T-helper 2 cell (primary cell): ENCODE data around the gene FGF18.

Experiments
- DNase-seq, 5 experiments: peaks; one replicate each; pipeline versions ENCODE4 v3.0.0 to v3.0.0-alpha.2; 2012 to 2022

FGF18 gene

GRCh38 chr5:171444582-171444981, 25.1 kb downstream of the FGF18 start:
- no peak for DNase-seq

DNA sequence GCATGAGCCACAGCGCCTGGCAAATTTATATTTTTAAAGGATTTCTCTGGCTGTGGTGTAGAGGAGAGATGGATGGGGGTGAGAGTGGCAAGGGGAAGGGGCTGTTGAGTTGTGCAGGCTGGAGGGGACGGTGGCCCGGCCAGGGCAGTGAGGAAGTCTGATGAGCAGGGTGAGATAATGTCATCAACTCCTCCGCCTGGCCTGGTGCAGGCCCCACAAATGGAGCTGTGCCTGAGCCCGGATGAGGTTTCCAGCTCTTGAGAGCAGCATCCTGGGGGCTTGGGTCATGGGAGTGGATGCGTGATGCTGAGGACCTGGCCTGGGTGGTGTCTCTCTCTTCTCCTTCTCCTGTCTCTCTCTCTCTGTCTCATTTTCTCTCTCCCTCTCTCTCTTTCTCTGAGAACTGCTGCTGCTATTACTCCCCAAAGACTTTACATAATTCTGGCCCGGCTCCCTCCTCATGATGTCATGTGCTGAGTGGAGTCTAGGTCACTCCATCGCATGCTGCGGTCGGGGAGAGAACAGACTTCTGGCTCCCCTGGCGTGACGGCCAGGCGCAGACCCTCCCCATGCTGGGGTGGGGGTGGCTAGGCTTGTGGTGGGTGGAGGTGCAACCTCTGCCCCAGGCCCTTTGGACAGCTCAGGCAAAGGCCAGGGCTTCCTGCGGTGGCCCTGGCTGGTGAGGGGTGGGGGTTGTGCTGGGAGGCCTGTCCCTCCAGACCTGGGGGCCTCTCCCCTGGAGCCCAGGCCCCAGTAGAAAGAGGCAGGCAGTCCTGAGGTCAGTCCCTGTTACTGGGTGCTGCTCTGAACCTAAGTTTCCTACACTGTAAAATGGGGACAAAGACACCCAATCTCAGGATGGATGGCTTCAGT, 26.4 kb downstream of the FGF18 start:
- DNase-seq, result no peak

GRCh38 chr5:171447226-171447625, 27.8 kb downstream of the FGF18 start:
- DNase-seq, result no peak

GRCh38 chr5:171449426-171449825, 30.0 kb downstream of the FGF18 start:
- DNase-seq, result no peak

DNA sequence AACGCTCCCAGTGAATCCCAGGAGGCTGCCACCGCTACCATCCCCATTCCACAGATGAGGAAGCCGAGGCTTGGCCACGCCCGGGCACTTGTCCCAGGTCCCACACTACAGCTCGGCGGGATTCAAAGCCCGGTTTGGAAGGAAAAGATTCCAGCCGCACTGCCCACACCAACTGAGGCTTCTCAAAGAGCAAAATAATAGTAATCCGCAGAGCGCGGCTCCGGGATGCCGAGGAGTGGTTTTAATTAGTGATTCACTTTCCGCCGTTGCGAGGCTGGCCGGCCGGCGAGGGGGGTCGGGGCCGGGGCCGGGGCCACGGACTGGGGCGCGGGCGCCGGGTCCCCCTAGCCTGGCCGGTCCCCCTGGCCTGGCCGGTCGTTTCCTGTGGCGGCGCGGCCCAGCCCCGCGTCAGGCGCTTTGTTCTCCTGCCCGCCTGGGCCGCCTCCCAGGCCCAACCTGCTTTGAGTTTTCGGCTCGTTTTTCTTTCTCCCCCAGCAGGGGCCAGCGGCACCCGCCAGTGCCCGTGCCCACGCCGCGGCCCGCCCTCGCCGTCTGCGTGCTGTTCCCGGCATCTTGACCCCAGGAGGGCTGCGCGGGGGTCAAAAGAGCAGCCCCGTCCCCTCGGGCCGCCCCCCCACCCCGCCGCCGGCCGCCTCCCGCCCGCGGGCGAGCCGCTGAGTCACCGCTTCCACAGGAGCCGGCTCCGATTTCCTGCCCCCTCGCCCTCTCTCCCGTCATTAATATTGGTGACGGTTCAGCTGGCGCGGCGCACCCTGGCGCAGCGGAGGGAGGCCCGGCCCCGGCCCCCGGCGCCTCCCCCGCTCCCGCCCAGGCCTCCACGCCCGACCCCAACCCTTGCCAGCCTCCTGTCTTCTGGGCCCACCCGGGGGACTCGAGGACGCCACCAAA, 31.2 kb downstream of the FGF18 start:
- no peak for DNase-seq

- DNase-seq, result no peak
Observed at GRCh38 chr5:171451421-171451820, 32.0 kb downstream of the FGF18 start.

- no peak for DNase-seq
Observed at GRCh38 chr5:171453056-171453725, 33.7 kb downstream of the FGF18 start.

GRCh38 chr5:171453988-171454387, 34.5 kb downstream of the FGF18 start:
- DNase-seq, result no peak

DNA sequence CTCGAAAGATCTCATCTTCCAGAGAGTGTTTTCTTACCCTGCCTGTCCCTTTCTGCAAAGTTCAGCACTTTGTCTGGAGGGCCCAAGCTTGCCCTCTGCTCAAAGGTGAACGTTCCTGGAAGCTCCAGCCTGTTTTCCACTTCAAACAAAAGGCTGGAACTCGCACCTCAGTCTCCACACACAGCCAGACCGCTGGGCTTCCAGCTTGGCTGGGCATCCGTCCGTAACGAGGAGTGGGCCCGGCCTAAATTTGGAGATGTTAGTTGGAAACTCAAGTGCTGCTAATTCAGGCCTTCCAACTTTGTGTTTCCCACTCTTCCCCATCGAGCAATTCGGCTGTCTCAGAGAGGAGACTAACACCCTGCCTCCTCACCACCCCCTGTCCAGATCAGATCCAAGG, 35.1 kb downstream of the FGF18 start:
- DNase-seq, result no peak

DNA sequence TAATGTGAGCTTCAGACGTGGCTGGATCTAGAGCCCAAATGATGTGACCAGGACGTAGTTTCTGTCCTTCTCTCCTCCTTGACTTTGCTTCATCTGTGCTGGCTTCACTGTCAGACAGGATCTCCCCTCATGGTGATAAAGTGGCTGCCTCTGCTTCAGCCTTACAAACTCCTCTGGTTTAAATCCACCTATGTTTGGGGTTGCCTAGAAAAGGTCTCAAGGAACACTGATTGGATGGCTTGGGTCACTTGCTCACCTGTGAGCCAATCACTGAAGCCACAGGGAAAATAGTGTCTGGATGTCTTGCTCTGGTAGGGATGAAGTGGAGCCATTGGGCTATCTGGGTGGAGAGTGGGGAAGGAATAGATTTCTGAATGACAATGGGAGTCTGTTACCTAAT, 36.1 kb downstream of the FGF18 start:
- DNase-seq, result no peak

GRCh38 chr5:171457208-171457981, 37.9 kb downstream of the FGF18 start:
- no peak for DNase-seq

DNA sequence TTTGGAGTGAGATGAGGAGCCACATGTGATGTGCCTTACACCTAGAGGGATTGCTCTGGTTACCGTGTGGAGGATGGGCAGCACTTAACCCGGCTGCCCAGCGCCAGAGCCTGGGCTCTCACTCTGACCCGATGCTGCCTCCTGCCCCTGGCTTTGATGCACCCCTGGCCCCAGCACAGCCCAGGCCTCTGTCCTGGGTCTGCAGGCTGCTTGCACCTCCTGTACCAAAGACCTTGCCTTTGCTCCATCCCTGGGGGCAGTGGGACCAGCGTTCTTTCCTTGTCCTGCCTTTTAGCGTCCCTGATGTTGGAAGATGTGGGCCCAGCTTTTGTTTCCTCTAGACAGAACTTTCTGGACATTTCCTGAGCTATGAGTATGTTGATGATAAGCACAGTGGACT, 40.4 kb downstream of the FGF18 start:
- no peak for DNase-seq

DNA sequence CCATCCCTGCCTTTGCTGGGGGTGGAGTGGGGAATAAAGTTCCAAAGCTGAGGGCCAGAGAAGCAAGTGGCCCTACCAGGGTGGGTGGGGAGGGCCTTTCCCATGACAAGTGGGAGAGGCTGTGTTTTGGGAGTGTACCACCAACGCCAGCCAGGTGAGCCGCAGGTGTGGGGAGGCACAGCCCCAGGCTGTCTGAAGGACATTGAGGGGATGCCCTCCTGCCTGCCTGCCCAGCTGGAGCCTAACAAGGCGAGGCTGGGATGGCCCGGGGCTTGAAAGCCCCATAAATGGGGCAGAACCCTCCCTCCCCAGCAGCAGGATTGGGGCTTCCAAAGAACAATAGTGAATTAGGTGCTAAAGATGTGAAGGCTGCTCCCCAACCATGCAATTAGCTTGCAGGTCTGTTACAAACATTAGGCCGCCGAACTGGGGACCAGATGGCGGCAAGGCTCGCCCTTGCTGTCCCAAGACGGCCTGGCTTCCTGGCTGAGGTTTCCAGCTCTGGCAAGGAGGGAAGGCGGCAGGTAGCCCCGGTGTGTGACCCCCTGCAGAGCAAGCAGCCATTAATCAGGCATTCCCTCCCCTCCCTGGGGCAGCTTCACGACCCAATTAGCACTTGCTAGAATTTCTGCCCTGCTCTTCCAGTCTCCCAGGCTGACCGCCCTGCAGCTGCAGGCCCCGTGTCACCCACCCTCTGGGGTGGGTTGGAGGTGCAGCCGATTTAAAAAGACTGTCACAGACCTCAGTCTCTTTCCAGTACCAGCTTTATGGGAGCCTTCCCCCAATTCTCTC, 42.9 kb downstream of the FGF18 start:
- DNase-seq, result no peak

- no peak for DNase-seq
Observed at GRCh38 chr5:171462928-171463861, 43.7 kb downstream of the FGF18 start.

DNA sequence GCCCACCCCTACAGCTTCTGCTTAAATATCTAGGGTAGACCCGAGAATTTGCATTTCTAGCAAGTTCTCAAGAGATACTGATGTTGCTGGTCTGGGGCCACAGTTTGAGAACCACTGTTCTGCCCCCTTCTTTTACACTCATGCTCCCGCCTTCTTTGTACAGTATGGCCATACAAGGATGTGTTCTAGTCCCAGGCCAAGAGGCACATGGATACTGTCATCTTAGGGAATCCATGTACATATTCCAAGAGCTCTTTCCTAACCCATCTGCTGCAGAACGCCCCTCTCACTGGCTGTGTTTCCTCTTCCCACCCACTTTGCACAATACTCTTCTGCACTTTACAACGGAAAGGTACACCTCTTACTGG, 44.4 kb downstream of the FGF18 start:
- DNase-seq, result no peak

DNA sequence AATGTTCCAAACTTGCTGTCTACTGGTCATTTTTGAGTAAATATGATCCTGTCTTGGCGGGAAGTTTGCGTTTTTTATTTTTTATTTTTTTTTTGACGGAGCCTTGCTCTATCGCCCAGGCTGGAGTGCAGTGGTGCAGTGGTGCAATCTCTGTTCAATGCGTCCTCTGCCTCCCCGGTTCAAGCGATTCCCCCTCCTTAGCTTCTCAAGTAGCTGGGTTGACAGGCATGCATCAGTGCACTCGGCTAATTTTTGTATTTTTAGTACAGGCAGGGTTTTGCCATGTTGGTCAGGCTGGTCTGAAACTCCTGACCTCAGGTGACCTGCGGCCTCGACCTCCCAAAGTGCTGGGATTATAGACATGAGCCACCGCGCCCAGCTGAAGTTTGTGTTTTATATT, 45.4 kb downstream of the FGF18 start:
- no peak for DNase-seq

GRCh38 chr5:171467107-171467506, 47.7 kb downstream of the FGF18 start:
- no peak for DNase-seq

GRCh38 chr5:171469326-171469725, 49.9 kb downstream of the FGF18 start:
- no peak for DNase-seq

DNA sequence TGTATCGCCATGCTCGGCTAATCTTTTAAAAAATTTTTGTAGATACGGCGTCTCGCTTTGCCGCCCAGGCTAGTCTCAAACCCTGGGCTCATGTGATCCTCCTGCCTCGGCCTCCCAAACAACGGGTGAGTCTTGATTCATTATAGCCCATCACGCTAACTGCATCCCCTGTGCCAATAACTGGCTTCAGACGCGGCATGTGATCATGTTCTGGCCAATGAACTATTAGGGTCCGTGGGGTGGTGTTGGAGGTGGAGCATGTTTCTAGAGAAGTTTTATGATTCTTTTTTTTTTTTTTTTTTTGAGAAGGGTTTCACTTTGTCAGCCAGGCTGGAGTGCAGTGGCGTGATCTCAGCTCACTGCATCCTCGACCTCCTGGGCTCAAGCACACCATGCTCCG, 51.0 kb downstream of the FGF18 start:
- DNase-seq, result no peak

DNA sequence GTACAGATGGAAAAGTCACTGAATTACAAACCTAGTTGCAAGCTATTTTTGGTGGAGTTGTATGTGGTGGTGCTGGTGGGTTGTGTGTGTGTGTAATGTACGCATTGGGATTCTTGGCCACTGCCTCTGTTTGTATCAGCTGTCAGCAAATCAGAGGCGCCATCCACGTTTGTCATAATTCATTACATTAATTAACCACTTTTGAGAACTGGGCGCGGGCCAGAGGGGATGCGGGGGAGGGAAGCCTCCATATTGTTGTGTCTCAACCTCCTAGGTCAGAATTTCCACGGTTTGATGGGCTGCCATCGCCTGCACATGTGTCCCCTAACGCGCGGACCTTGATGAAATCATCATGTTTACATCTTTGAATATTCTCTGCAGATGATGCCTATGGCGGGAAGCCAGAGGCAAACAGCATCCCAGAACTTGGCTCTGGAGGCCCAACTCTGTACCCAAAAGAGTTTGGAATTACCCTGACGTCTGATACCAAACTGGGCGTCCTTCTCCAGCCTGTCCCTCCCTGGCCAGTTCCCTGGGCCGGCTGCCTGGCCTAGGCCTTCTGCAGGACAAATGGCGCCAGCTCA, 54.9 kb downstream of the FGF18 start:
- DNase-seq, result no peak
